ENCODE results near the gene LRMDA. TPM values are rescaled to one million over a fixed set of nuclear protein-coding genes. Genes with fewer than 3 reads are reported as not detected.

LRMDA gene
- polyA plus RNA-seq, 1 donor from 2014 or later, result not detected

DNA sequence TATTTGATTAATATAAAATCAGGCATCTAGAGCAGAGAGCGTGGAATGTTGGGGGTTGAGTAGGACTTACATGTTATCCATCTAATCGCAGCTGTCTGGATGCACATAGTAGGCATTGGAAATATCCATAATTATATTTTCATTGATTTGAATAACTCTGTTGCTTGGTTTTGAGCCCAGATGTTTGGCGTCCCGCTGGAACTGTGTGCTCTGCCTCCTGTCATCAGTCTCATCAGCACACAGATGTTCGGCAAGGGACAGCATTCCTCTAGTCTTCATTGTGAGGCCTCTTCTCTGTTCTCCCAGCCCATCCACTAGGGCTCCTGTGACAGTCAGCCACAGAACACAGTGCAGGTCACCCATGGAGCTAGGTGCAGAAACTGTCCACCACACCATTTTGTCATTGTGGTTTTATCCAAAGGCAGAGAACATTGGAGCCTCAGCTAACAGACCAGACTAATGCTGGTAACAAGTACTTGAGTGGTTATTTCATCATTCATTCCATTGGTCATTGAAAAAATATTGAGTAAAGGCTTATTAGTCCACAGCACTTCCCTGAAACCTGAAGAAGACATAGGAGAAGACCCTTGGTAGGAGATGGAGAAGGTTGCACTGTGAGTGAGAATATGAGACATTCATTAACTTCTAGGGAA is 927.4 kb downstream of the LRMDA start:
- no peaks in the 10 kb centered on the region for H3K36me3 Mint-ChIP-seq
- H3K4me3 Mint-ChIP-seq, result no peak overlapping the region
- no peaks in the 10 kb centered on the region for H3K4me1 Mint-ChIP-seq
- H3K9me3 Mint-ChIP-seq, result peaks cover 0 to 4% (median 3%) of the 10 kb centered on the region in 3 donors
- H3K27me3 Mint-ChIP-seq, result no peaks in the 10 kb centered on the region
- H3K27ac Mint-ChIP-seq, result no peak overlapping the region

GRCh38 chr10:76375761-76376160 is 944.3 kb downstream of the LRMDA start:
- H3K27ac Mint-ChIP-seq, result no peak overlapping the region
- H3K4me1 Mint-ChIP-seq, result no peaks in the 10 kb centered on the region
- no peak overlapping the region for H3K4me3 Mint-ChIP-seq

GRCh38 chr10:76382381-76382851 is 951.0 kb downstream of the LRMDA start:
- Mint-ChIP-seq H3K9me3 (peaks cover 1 to 8% (median 5%) of the 10 kb centered on the region in 3 donors), H3K4me3 (no peak overlapping the region), H3K27me3 (no peaks in the 10 kb centered on the region), H3K27ac (no peak overlapping the region), H3K4me1 (no peaks in the 10 kb centered on the region), H3K36me3 (no peaks in the 10 kb centered on the region)

More at GRCh38 chr10:76375761-76376160, 944.3 kb downstream of the LRMDA start:
- H3K27me3 Mint-ChIP-seq, result no peaks in the 10 kb centered on the region
- H3K9me3 Mint-ChIP-seq, result peaks cover 0 to 6% (median 0%) of the 10 kb centered on the region in 3 donors
- H3K36me3 Mint-ChIP-seq, result no peaks in the 10 kb centered on the region

DNA sequence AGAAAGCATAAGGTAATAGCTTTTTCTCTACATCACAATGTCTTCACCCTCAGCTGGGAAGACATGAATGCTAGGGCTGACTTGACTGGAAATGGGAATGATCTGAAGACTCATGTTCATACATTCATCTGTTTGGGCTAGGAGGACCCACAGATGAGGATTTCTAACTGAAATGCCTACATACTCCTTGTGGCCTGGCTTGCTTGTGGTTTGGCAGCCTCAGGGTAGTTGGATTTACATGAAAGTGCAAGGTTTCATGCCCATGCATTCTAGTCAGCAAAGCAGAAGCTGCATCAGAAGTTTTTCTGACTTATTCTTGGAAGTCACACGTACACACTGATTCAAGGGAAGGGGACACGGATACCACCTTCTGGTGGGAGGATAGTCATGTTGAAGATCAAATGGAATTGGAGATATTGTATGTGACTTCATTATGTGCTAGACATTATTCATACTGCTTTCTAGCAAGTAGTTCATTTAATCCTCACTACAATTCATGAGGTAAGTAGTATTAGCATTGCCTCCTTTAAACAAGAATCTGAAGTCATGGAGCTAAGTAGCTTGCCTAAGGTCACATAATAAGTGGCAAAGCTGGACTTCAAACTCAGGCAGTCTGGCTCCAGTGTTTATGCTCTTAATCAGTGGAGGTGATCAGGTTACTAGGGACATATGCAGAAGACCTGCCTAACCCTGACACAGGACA is 957.0 kb downstream of the LRMDA start:
- Mint-ChIP-seq H3K27ac (no peak overlapping the region), H3K4me1 (no peaks in the 10 kb centered on the region), H3K4me3 (no peak overlapping the region), H3K27me3 (no peaks in the 10 kb centered on the region), H3K9me3 (peaks cover 0 to 5% (median 2%) of the 10 kb centered on the region in 3 donors), H3K36me3 (no peaks in the 10 kb centered on the region)

GRCh38 chr10:76393875-76394706 is 962.7 kb downstream of the LRMDA start:
- no peaks in the 10 kb centered on the region for H3K4me1 Mint-ChIP-seq
- H3K27ac Mint-ChIP-seq, result no peak overlapping the region
- no peak overlapping the region for H3K4me3 Mint-ChIP-seq
- no peaks in the 10 kb centered on the region for H3K36me3 Mint-ChIP-seq
- peaks cover 0 to 2% (median 0%) of the 10 kb centered on the region in 3 donors for H3K9me3 Mint-ChIP-seq
- no peaks in the 10 kb centered on the region for H3K27me3 Mint-ChIP-seq

DNA sequence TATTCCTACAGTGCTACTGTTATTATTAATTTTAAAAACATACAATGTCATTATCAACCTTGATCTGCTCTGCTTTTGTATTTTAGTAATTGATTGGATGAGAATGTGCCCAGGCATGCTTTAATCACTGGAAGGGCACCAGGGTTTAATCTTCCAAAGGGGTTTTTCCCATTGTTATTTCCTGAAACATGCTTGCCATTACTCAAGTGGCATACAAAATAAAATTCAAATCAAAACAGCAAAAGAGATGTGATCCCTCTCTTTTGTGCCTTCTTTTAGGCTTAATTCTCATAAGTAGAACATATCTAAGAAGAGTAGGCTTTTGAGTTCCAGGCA is 963.3 kb downstream of the LRMDA start:
- Mint-ChIP-seq H3K27me3 (no peaks in the 10 kb centered on the region), H3K4me1 (no peaks in the 10 kb centered on the region), H3K36me3 (no peaks in the 10 kb centered on the region), H3K27ac (no peak overlapping the region), H3K9me3 (peaks cover 0 to 3% (median 0%) of the 10 kb centered on the region in 3 donors), H3K4me3 (no peak overlapping the region)

- Mint-ChIP-seq H3K36me3 (no peaks in the 10 kb centered on the region), H3K27ac (no peak overlapping the region), H3K4me3 (no peak overlapping the region)
These were observed 963.8 kb downstream of the LRMDA start for GRCh38 chr10:76395251-76395650.

DNA sequence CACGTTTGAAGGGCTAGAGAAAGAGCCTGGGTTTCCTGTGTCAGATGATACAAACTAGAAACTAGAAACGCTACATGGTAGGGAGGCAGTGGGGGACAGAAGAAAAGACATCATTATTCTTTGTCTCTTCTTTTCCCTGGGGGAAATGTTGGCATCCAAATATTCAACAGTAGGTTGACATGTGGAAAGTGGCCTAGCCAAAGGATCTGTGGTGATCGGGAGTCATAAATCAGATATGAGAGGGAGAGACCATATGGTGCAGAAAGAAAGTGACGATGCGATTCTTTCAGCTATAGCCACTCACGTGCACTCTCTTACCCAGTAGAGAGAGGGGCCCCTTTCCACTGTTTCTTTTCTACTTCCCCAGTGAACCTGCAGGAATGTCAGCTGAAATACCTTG is 964.7 kb downstream of the LRMDA start:
- Mint-ChIP-seq H3K27me3 (no peaks in the 10 kb centered on the region), H3K4me1 (no peaks in the 10 kb centered on the region), H3K4me3 (no peak overlapping the region), H3K27ac (no peak overlapping the region), H3K9me3 (peaks cover 0 to 5% (median 0%) of the 10 kb centered on the region in 3 donors), H3K36me3 (no peaks in the 10 kb centered on the region)

More at GRCh38 chr10:76395251-76395650, 963.8 kb downstream of the LRMDA start:
- peaks cover 0 to 5% (median 0%) of the 10 kb centered on the region in 3 donors for H3K9me3 Mint-ChIP-seq
- H3K27me3 Mint-ChIP-seq, result no peaks in the 10 kb centered on the region
- H3K4me1 Mint-ChIP-seq, result no peaks in the 10 kb centered on the region

DNA sequence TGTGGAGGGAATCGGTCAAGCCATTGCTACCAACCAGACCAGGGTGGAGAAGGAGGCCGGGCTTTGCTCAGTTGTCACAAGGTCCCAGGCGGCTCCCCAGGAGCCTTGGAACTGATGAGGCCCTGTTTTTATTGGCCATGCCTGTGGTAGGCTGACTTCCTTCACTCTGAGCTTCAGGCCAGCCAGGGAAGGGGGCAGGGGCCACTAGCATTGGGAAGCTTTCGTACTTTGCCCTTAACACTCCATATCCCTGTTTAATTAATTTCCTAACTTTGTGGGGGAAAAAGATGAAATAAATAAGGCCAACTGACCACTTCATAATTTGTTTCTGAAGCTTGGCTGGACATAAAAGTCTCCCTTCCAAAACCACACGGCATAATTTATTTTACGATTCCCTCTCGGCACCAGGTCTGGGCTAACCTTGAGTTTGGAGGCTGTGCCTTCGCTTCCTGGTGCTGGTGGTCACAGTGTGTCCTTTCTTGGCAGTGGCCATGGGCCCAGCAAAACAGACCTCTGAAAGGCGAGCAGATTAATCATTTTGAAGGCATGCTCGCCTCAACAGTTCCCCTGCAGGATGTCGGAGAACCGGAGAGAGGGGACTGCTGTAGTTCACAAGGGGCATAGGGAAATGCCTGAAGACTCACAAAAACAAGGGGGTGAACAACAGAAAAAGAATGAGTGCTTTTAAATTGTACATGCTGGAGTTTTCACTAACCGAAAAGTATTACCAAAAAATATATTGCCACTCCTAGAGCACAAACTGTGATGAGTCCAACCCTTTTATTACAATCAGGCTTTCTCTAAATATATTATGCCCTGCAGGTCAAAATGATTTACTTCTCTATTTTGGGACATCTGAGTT is 966.0 kb downstream of the LRMDA start:
- Mint-ChIP-seq H3K27ac (no peak overlapping the region), H3K4me1 (no peaks in the 10 kb centered on the region), H3K27me3 (no peaks in the 10 kb centered on the region), H3K36me3 (no peaks in the 10 kb centered on the region), H3K9me3 (peaks cover 0 to 5% (median 0%) of the 10 kb centered on the region in 3 donors), H3K4me3 (no peak overlapping the region)

GRCh38 chr10:76398043-76398710 is 966.8 kb downstream of the LRMDA start:
- no peaks in the 10 kb centered on the region for H3K36me3 Mint-ChIP-seq
- peaks cover 0 to 5% (median 0%) of the 10 kb centered on the region in 3 donors for H3K9me3 Mint-ChIP-seq
- no peaks in the 10 kb centered on the region for H3K4me1 Mint-ChIP-seq
- no peak overlapping the region for H3K4me3 Mint-ChIP-seq
- H3K27ac Mint-ChIP-seq, result no peak overlapping the region
- no peaks in the 10 kb centered on the region for H3K27me3 Mint-ChIP-seq

- no peak overlapping the region for H3K4me3 Mint-ChIP-seq
- H3K36me3 Mint-ChIP-seq, result no peaks in the 10 kb centered on the region
- H3K27ac Mint-ChIP-seq, result no peak overlapping the region
These were observed 967.8 kb downstream of the LRMDA start for GRCh38 chr10:76399226-76399625.

DNA sequence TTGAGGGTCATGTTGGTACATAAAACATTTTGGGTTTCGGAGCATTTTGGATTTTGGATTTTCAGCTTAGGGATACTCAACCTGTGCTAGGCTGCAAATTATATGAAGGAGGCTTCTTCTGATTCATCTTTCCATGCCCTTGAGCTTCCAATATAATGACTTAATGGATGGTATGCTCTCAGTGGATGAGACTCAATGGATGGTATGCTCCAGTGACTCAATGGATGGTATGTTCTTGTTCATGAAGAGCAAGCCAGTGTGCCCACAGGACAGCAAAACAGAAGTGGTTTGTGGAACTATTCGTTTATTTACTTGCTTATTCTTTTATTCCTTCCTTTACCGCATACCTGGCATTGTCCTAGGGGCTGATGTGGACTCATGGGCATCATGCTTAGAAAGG is 969.6 kb downstream of the LRMDA start:
- H3K36me3 Mint-ChIP-seq, result no peaks in the 10 kb centered on the region
- H3K9me3 Mint-ChIP-seq, result peaks cover 3 to 8% (median 6%) of the 10 kb centered on the region in 3 donors
- H3K27ac Mint-ChIP-seq, result no peak overlapping the region
- H3K27me3 Mint-ChIP-seq, result no peaks in the 10 kb centered on the region
- H3K4me3 Mint-ChIP-seq, result no peak overlapping the region
- H3K4me1 Mint-ChIP-seq, result no peaks in the 10 kb centered on the region

More at GRCh38 chr10:76399226-76399625, 967.8 kb downstream of the LRMDA start:
- Mint-ChIP-seq H3K4me1 (no peaks in the 10 kb centered on the region), H3K27me3 (no peaks in the 10 kb centered on the region), H3K9me3 (peaks cover 0 to 3% (median 3%) of the 10 kb centered on the region in 3 donors)

- no peaks in the 10 kb centered on the region for H3K27me3 Mint-ChIP-seq
- no peaks in the 10 kb centered on the region for H3K4me1 Mint-ChIP-seq
- H3K4me3 Mint-ChIP-seq, result peak overlapping the region in 1 of 4 donors; percentile 53
- H3K27ac Mint-ChIP-seq, result no peak overlapping the region
- no peaks in the 10 kb centered on the region for H3K36me3 Mint-ChIP-seq
- H3K9me3 Mint-ChIP-seq, result peaks cover 3 to 8% (median 6%) of the 10 kb centered on the region in 3 donors
These were observed 972.5 kb downstream of the LRMDA start for GRCh38 chr10:76403912-76404311.

DNA sequence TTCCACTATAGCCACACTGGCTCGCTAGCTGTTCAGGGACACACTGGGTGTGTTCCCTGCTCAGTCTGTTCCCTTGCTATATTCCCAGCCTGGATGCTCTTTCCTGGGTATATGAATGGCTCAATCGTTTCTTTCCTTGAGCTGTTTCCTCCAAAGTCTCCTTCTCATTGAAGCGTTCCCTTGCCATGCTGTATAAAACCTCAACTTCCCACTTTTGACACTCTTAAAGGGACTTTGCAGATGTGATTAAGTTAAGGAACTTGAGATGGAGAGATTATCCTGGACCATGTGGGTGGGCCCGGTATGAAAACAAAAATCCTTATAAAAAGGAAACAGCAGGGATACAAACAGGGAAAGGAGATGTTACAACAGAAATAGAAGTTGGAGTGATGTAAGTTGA is 973.1 kb downstream of the LRMDA start:
- Mint-ChIP-seq H3K36me3 (no peaks in the 10 kb centered on the region), H3K4me3 (no peak overlapping the region), H3K9me3 (peaks cover 3 to 8% (median 6%) of the 10 kb centered on the region in 3 donors), H3K4me1 (no peaks in the 10 kb centered on the region), H3K27ac (no peak overlapping the region), H3K27me3 (no peaks in the 10 kb centered on the region)

Measured in IgD-negative memory B cell (primary cell).